OCI-LY1 (cell line): ENCODE data around the gene VIT.

Experiments used
- H2AFZ ChIP-seq: fragments of 200-600 bp; sonication (generic), shearing (Covaris generic); 2 replicates; pipeline ENCODE4 v1.6.0; 2014; ENCODE audit warnings: antibody characterized with exemption, mild to moderate bottlenecking, low read length
- H3F3A ChIP-seq: fragments of 200-600 bp; sonication (generic), shearing (Covaris generic); 2 replicates; pipeline ENCODE4 v1.6.0; 2014; ENCODE audit warnings: mild to moderate bottlenecking, antibody characterized with exemption, low read length, moderate library complexity; ENCODE audit not compliant: insufficient read depth
- H3K27ac ChIP-seq: fragments of 200-600 bp; sonication (generic); 2 replicates; pipeline ENCODE4 v1.5.1; 2014; ENCODE audit warnings: low read length, mixed run types, mild to moderate bottlenecking, low read depth; ENCODE audit not compliant: poor library complexity, severe bottlenecking
- H3K27me3 ChIP-seq: fragments of 200-600 bp; sonication (generic); 2 replicates; pipeline ENCODE4 v1.6.0; 2014; ENCODE audit warnings: antibody characterized with exemption, mild to moderate bottlenecking, low read length, moderate library complexity; ENCODE audit not compliant: insufficient read depth
- H3K36me3 ChIP-seq: fragments of 200-600 bp; sonication (generic); 2 replicates; pipeline ENCODE4 v1.6.1; 2014; ENCODE audit warnings: mild to moderate bottlenecking, antibody characterized with exemption, low read length, moderate library complexity, mixed read lengths; ENCODE audit not compliant: insufficient read depth
- H3K4me1 ChIP-seq: fragments of 200-600 bp; sonication (generic); 2 replicates; pipeline ENCODE4 v1.5.1; 2014; ENCODE audit warnings: mild to moderate bottlenecking, low read length, moderate library complexity; ENCODE audit not compliant: insufficient read depth, severe bottlenecking
- H3K4me2 ChIP-seq: fragments of 200-600 bp; sonication (generic), shearing (Covaris generic); 2 replicates; pipeline ENCODE4 v1.6.1; 2014; ENCODE audit warnings: low read length
- H3K4me3 ChIP-seq: fragments of 200-600 bp; sonication (generic); 2 replicates; pipeline ENCODE4 v1.5.1; 2014; ENCODE audit warnings: low read length, low read depth, mild to moderate bottlenecking, mixed read lengths; ENCODE audit not compliant: poor library complexity, severe bottlenecking
- H3K79me2 ChIP-seq: fragments of 200-600 bp; shearing (Covaris generic); 2 replicates; pipeline ENCODE4 v1.6.1; 2016; ENCODE audit warnings: mixed run types, low read length, mixed read lengths; ENCODE audit not compliant: insufficient read depth
- H3K9ac ChIP-seq: fragments of 200-600 bp; sonication (generic), shearing (Covaris generic); 2 replicates; pipeline ENCODE4 v1.6.1; 2014; ENCODE audit warnings: mild to moderate bottlenecking, low read length, mixed read lengths
- H3K9me2 ChIP-seq: fragments of 200-600 bp; sonication (generic), shearing (Covaris generic); 2 replicates; pipeline ENCODE4 v1.6.1; 2014; ENCODE audit warnings: low read depth, mild to moderate bottlenecking, low read length, mixed read lengths
- H3K9me3 ChIP-seq: fragments of 200-600 bp; shearing (Covaris generic); 2 replicates; pipeline ENCODE4 v1.6.1; 2014; ENCODE audit warnings: low read length, mixed read lengths
- H4K20me1 ChIP-seq: fragments of 200-600 bp; sonication (generic), shearing (Covaris generic); 2 replicates; pipeline ENCODE4 v1.6.0; 2016; ENCODE audit warnings: mild to moderate bottlenecking, low read length; ENCODE audit not compliant: insufficient read depth
- EZH2 ChIP-seq: fragments of 200-600 bp; sonication (generic), shearing (Covaris generic); IDR thresholded peaks from 2 replicates; pipeline ENCODE4 v1.8.0; 2017; ENCODE audit warnings: borderline replicate concordance, mixed run types, mild to moderate bottlenecking, antibody characterized with exemption, low read length, moderate library complexity, mixed read lengths
- TF ChIP-seq, protein P1 (sequence below): fragments of 200-600 bp; sonication (generic), shearing (Covaris generic); IDR thresholded peaks from 2 replicates; pipeline ENCODE4 v1.5.1; 2017; ENCODE audit warnings: mild to moderate bottlenecking, antibody characterized with exemption, low read length, moderate library complexity, mixed read lengths

The VIT gene

DNA sequence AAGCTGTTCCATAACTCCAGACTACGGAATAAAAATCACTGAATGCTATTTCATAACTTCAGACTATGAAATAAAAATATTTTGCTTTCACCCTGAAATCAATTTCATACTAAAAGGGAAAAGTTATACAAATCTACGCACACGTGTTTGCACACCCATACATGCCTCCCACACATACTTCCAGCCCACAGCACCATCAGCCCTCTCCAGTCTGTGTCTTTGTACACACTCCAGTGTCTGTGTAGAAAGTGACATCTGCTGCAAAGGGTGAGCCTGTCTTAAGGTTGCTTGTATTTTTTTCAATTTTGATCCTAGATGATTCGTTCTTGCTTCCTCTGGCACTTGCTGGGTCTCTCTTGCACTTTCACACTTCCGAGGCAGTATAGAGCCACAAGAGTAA lies 53.6 kb downstream of the VIT start:
- Histone ChIP-seq H3K27ac (no peak overlapping the region), H3K9me2 (no peaks in the 10 kb centered on the region), H3F3A (no peaks in the 10 kb centered on the region), H3K9me3 (no peaks in the 10 kb centered on the region), H2AFZ (no peak overlapping the region), H3K4me3 (no peak overlapping the region), H4K20me1 (no peaks in the 10 kb centered on the region), H3K9ac (no peak overlapping the region), H3K27me3 (no peaks in the 10 kb centered on the region), H3K79me2 (no peaks in the 10 kb centered on the region), H3K4me1 (no peaks in the 10 kb centered on the region), H3K36me3 (no peaks in the 10 kb centered on the region), H3K4me2 (no peak overlapping the region)
- TF ChIP-seq, protein P1, sequence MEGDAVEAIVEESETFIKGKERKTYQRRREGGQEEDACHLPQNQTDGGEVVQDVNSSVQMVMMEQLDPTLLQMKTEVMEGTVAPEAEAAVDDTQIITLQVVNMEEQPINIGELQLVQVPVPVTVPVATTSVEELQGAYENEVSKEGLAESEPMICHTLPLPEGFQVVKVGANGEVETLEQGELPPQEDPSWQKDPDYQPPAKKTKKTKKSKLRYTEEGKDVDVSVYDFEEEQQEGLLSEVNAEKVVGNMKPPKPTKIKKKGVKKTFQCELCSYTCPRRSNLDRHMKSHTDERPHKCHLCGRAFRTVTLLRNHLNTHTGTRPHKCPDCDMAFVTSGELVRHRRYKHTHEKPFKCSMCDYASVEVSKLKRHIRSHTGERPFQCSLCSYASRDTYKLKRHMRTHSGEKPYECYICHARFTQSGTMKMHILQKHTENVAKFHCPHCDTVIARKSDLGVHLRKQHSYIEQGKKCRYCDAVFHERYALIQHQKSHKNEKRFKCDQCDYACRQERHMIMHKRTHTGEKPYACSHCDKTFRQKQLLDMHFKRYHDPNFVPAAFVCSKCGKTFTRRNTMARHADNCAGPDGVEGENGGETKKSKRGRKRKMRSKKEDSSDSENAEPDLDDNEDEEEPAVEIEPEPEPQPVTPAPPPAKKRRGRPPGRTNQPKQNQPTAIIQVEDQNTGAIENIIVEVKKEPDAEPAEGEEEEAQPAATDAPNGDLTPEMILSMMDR: no peak
- TF ChIP-seq EZH2: no peak

DNA sequence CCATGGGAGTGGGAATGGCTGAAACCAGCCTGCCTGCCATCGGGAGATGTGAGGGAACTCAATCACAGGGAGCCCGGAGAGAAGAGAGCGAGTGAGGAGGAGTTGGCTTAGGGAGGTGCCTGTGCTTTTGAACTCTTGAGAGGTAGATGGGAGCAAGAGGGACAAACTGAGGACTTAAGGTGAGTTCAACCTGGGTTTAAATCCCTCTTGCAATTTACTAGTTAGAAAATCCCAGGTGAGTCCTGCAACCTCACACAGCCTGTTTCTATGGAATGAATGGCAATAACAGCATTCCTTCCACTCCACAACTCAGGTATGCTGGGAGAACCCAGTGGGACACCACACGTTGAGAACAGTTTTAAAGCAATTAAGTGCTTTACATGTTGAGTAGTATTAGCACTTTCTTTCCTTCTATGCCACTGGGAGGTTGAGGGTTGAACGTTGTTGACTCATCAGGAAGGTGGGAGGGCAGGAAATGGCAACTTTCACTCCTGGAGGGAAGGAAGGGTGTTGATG lies 57.3 kb downstream of the VIT start:
- no peaks in the 10 kb centered on the region for H3F3A ChIP-seq
- H3K36me3 ChIP-seq: no peaks in the 10 kb centered on the region
- H3K4me1 ChIP-seq: no peaks in the 10 kb centered on the region
- no peak overlapping the region for H3K4me2 ChIP-seq
- no peak overlapping the region for H3K27ac ChIP-seq
- no peak overlapping the region for H3K4me3 ChIP-seq
- H3K27me3 ChIP-seq: no peaks in the 10 kb centered on the region
- H3K9ac ChIP-seq: no peak overlapping the region
- no peak overlapping the region for H2AFZ ChIP-seq
- no peaks in the 10 kb centered on the region for H3K9me2 ChIP-seq
- no peaks in the 10 kb centered on the region for H3K79me2 ChIP-seq
- no peaks in the 10 kb centered on the region for H3K9me3 ChIP-seq
- no peak for TF ChIP-seq EZH2
- TF ChIP-seq, protein P1: no peak
- no peaks in the 10 kb centered on the region for H4K20me1 ChIP-seq

DNA sequence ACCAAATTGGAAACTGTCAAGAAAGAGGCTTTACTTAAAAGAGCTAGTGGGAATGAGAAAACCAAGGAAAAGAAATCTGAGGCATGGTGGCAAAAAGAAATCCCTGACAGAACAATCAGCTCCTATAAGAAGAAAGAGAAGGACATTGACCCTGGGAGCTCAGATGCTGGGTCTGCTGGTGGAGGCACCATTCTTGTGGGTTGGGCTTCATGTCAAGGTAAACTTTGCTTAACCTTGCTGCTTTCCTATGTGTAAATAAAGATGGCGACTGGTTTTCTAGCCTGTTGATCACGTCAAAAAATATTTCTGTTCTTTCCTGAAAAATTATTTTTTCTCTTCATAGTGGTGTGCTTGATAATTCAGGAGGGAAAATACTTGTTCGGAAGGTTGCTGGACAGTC lies 58.1 kb downstream of the VIT start:
- Histone ChIP-seq H3K9ac (no peak overlapping the region), H3K9me3 (no peaks in the 10 kb centered on the region), H3K79me2 (no peaks in the 10 kb centered on the region), H3K4me3 (no peak overlapping the region), H3K4me1 (no peaks in the 10 kb centered on the region), H3F3A (no peaks in the 10 kb centered on the region), H2AFZ (no peak overlapping the region), H4K20me1 (no peaks in the 10 kb centered on the region), H3K27ac (no peak overlapping the region), H3K36me3 (no peaks in the 10 kb centered on the region), H3K4me2 (no peak overlapping the region), H3K9me2 (no peaks in the 10 kb centered on the region), H3K27me3 (no peaks in the 10 kb centered on the region)
- TF ChIP-seq EZH2: no peak
- TF ChIP-seq, protein P1: no peak
